Liver (tissue), 9 donors: ENCODE results near the gene PCBP1. TPM values are rescaled to one million over a fixed set of nuclear protein-coding genes. Genes with fewer than 3 reads are reported as not detected.

Experiments
- DNase-seq: peaks from one replicate; pipeline ENCODE4 v3.0.0-alpha.2; 2017; ENCODE audit warnings: low spot score
- H3K27ac ChIP-seq, 2 donors: one replicate each; pipeline ENCODE4 v1.7.0; 2013; ENCODE audit warnings: inconsistent platforms in 2 of 2, low read length in 2 of 2, control low read depth in 1 of 2, low read depth in 1 of 2, mild to moderate bottlenecking in 1 of 2
- H3K27me3 ChIP-seq, 4 donors: one replicate each; pipeline versions ENCODE4 v1.6.1 to v1.7.0; 2013; ENCODE audit warnings: low read length in 3 of 4, inconsistent platforms in 1 of 4, mild to moderate bottlenecking in 1 of 4, moderate library complexity in 1 of 4; ENCODE audit not compliant: control insufficient read depth in 4 of 4, insufficient read depth in 4 of 4
- H3K36me3 ChIP-seq, 4 donors: one replicate each; pipeline versions ENCODE4 v1.6.1 to v1.7.0; 2013; ENCODE audit warnings: low read length in 3 of 4, mild to moderate bottlenecking in 3 of 4, low read depth in 1 of 4, moderate library complexity in 1 of 4; ENCODE audit not compliant: control insufficient read depth in 4 of 4, insufficient read depth in 3 of 4
- H3K4me1 ChIP-seq, 4 donors: one replicate each; pipeline versions ENCODE4 v1.6.1 to v1.7.0; 2013; ENCODE audit warnings: low read length in 3 of 4, mild to moderate bottlenecking in 3 of 4, moderate library complexity in 1 of 4; ENCODE audit not compliant: control insufficient read depth in 4 of 4, insufficient read depth in 4 of 4
- H3K4me3 ChIP-seq, 3 donors: one replicate each; pipeline versions ENCODE4 v1.6.1 to v1.7.0; 2013; ENCODE audit warnings: low read length in 3 of 3, control low read depth in 1 of 3, low read depth in 1 of 3, mild to moderate bottlenecking in 1 of 3
- H3K9ac ChIP-seq, 2 donors: one replicate each; pipeline ENCODE4 v1.7.0; 2013; ENCODE audit warnings: low read length in 2 of 2, mild to moderate bottlenecking in 2 of 2, moderate library complexity in 2 of 2, control low read depth in 1 of 2, low read depth in 1 of 2
- H3K9me3 ChIP-seq, 4 donors: one replicate each; pipeline versions ENCODE4 v1.6.1 to v1.7.0; 2013; ENCODE audit warnings: low read length in 3 of 4; ENCODE audit not compliant: control insufficient read depth in 4 of 4
- EGR1 ChIP-seq, 2 donors: IDR thresholded peaks; 2 replicates each; pipeline ENCODE4 v1.6.1; 2016 to 2018; ENCODE audit warnings: antibody characterized with exemption in 2 of 2, low read depth in 2 of 2
- FOXA1 ChIP-seq: IDR thresholded peaks from 2 replicates; pipeline ENCODE4 v1.6.1; 2016; ENCODE audit warnings: antibody characterized with exemption
- FOXA2 ChIP-seq: IDR thresholded peaks from 2 replicates; pipeline ENCODE4 v1.6.1; 2016; ENCODE audit warnings: antibody characterized with exemption
- GABPA ChIP-seq, 2 donors: IDR thresholded peaks in 1 of 2; conservative IDR thresholded peaks in 1 of 2; 2 replicates each; pipeline ENCODE4 v1.6.1; 2016; ENCODE audit warnings: antibody characterized with exemption in 2 of 2, mild to moderate bottlenecking in 1 of 2, moderate library complexity in 1 of 2
- HNF4A ChIP-seq, 2 donors: conservative IDR thresholded peaks; 2 replicates each; pipeline ENCODE4 v1.6.1; 2016; ENCODE audit warnings: antibody characterized with exemption in 2 of 2, mild to moderate bottlenecking in 2 of 2
- HNF4G ChIP-seq: IDR thresholded peaks from 2 replicates; pipeline ENCODE4 v1.6.1; 2016; ENCODE audit warnings: antibody characterized with exemption
- JUND ChIP-seq, 2 donors: IDR thresholded peaks; 2 replicates each; pipeline ENCODE4 v1.6.1; 2016; ENCODE audit warnings: antibody characterized with exemption in 2 of 2
- NR2F2 ChIP-seq: IDR thresholded peaks from 2 replicates; pipeline ENCODE4 v1.6.1; 2016; ENCODE audit warnings: antibody characterized with exemption
- RAD21 ChIP-seq, 2 donors: IDR thresholded peaks; 2 replicates each; pipeline ENCODE4 v1.6.1; 2016; ENCODE audit warnings: antibody characterized with exemption in 2 of 2, mild to moderate bottlenecking in 2 of 2
- RXRA ChIP-seq, 2 donors: IDR thresholded peaks; 2 replicates each; pipeline ENCODE4 v1.6.1; 2017 to 2018; ENCODE audit warnings: antibody characterized with exemption in 2 of 2, mild to moderate bottlenecking in 1 of 2
- SP1 ChIP-seq: IDR thresholded peaks from 2 replicates; pipeline ENCODE4 v1.6.1; 2018; ENCODE audit warnings: antibody characterized with exemption, mild to moderate bottlenecking
- TAF1 ChIP-seq: conservative IDR thresholded peaks from 2 replicates; pipeline ENCODE4 v1.6.1; 2016; ENCODE audit warnings: antibody characterized with exemption, mild to moderate bottlenecking
- YY1 ChIP-seq: IDR thresholded peaks from 2 replicates; pipeline ENCODE4 v1.6.1; 2016; ENCODE audit warnings: antibody characterized with exemption, mild to moderate bottlenecking
- ZBTB33 ChIP-seq: IDR thresholded peaks from 2 replicates; pipeline ENCODE4 v1.6.1; 2016; ENCODE audit warnings: antibody characterized with exemption
- WGBS: extraction: QIAGEN DNeasy Blood & Tissue Kit; methylation state at CpG from one replicate; pipeline ENCODE4 v1.1.7; 2013; 5-methylcytosine and 5-hydroxymethylcytosine counted together
- polyA plus RNA-seq, 2 donors: library from polyadenylated mRNA; stranded (reverse) in 1 of 2; unstranded in 1 of 2; fragments of 200-250 nt in 1 of 2; fragments of >200 nt in 1 of 2; fragmentation: Nextera tagmentation in 1 of 2; extraction: Ambion mirVana in 1 of 2; gene quantifications; one replicate each; pipeline versions ENCODE4 v1.2.1 to v1.2.3, GENCODE V29; 2013 to 2015
- total RNA-seq, 2 donors: library from RNA; depleted of rRNA; stranded (reverse); fragments of >200 nt; gene quantifications; one replicate each; pipeline ENCODE4 v1.2.3, GENCODE V29; 2014
- TF ChIP-seq, protein P1 (sequence below): fragments of 150-350 bp; IDR thresholded peaks from 2 replicates; pipeline ENCODE4 v1.5.1; 2017; ENCODE audit warnings: improper control_type of control experiment, low read depth, low read length; ENCODE audit not compliant: missing input control
- TF ChIP-seq, protein P2 (sequence below): IDR thresholded peaks from 2 replicates; pipeline ENCODE4 v1.6.1; 2016; ENCODE audit warnings: antibody characterized with exemption, mild to moderate bottlenecking
- TF ChIP-seq, protein P3 (sequence below): IDR thresholded peaks from 2 replicates; pipeline ENCODE4 v1.6.1; 2016; ENCODE audit warnings: antibody characterized with exemption
- TF ChIP-seq, protein P4 (sequence below): IDR thresholded peaks from 2 replicates; pipeline ENCODE4 v1.6.1; 2016; ENCODE audit warnings: antibody characterized with exemption
- donor health status: healthy.
- donor health status: healthy.
- donor health status: healthy.
- donor health status: healthy.
- donor health status: healthy.

PCBP1 gene
- total and polyA plus RNA-seq, 4 donors = 64.0 to 202 (median 87.9) TPM

DNA sequence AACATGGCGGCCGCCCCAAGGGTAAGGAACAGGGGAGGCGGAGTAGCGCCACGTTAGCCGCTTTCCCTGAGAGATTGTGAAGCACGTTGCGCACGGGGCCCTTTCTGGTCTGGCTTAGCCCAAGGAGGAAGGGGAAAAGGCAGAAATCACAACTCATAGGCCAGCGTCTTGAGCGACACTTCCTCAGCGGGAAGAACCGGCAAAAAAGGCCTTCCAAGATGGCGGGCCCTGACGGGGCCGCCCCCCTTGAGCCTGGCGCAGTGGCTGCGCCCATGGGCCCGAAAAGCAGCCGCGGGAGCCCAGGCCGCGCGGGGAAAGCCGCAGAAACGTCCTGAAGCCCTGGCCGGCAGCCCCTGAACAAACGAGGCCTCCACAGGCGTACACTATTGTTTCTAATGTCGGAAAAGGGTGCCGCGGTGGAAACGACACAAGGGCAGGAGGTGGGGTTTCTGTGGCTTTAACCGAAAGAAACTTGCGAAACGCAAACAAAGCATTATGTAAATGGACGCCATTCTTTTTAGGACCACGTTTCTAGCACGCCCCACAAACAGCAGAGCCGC lies 919 bp upstream of the PCBP1 start (continued):
- TF ChIP-seq, protein P1, sequence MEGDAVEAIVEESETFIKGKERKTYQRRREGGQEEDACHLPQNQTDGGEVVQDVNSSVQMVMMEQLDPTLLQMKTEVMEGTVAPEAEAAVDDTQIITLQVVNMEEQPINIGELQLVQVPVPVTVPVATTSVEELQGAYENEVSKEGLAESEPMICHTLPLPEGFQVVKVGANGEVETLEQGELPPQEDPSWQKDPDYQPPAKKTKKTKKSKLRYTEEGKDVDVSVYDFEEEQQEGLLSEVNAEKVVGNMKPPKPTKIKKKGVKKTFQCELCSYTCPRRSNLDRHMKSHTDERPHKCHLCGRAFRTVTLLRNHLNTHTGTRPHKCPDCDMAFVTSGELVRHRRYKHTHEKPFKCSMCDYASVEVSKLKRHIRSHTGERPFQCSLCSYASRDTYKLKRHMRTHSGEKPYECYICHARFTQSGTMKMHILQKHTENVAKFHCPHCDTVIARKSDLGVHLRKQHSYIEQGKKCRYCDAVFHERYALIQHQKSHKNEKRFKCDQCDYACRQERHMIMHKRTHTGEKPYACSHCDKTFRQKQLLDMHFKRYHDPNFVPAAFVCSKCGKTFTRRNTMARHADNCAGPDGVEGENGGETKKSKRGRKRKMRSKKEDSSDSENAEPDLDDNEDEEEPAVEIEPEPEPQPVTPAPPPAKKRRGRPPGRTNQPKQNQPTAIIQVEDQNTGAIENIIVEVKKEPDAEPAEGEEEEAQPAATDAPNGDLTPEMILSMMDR = no peak
- no peak for TF ChIP-seq RXRA (IDR thresholded peaks at IDR 0.05)
- peak; percentile 45 for TF ChIP-seq FOXA2
- TF ChIP-seq HNF4G = no peak
- TF ChIP-seq TAF1 = peak; percentile 73
- no peak for TF ChIP-seq HNF4A (conservative IDR thresholded peaks at IDR 0.05)
- peak in 1 of 2 donors; percentile 6 for TF ChIP-seq RAD21 (IDR thresholded peaks at IDR 0.05)
- no peak for TF ChIP-seq FOXA1
- no peak for TF ChIP-seq JUND (IDR thresholded peaks at IDR 0.05)

DNA sequence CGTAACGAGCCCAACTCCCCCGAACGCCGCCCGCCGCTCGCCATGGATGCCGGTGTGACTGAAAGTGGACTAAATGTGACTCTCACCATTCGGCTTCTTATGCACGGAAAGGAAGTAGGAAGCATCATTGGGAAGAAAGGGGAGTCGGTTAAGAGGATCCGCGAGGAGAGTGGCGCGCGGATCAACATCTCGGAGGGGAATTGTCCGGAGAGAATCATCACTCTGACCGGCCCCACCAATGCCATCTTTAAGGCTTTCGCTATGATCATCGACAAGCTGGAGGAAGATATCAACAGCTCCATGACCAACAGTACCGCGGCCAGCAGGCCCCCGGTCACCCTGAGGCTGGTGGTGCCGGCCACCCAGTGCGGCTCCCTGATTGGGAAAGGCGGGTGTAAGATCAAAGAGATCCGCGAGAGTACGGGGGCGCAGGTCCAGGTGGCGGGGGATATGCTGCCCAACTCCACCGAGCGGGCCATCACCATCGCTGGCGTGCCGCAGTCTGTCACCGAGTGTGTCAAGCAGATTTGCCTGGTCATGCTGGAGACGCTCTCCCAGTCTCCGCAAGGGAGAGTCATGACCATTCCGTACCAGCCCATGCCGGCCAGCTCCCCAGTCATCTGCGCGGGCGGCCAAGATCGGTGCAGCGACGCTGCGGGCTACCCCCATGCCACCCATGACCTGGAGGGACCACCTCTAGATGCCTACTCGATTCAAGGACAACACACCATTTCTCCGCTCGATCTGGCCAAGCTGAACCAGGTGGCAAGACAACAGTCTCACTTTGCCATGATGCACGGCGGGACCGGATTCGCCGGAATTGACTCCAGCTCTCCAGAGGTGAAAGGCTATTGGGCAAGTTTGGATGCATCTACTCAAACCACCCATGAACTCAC lies 673 bp downstream of the PCBP1 start:
- DNase-seq = peak; percentile 77
- peak overlapping the region; percentile 99 for H3K9ac ChIP-seq
- peaks cover 0 to 7% (median 3%) of the 10 kb centered on the region in 4 donors for H3K36me3 ChIP-seq
- no peaks in the 10 kb centered on the region for H3K9me3 ChIP-seq
- peak overlapping the region; percentile 84 to 94 (median 85) for H3K4me3 ChIP-seq
- H3K4me1 ChIP-seq = peaks cover 0 to 37% (median under 1%) of the 10 kb centered on the region in 4 donors
- TF ChIP-seq EGR1 (IDR thresholded peaks at IDR 0.05; ENCODE audit: low read depth in 2 of 2) (no peak), ZBTB33 (no peak), RXRA (IDR thresholded peaks at IDR 0.05) (peak in 1 of 2 donors; percentile 12), SP1 (peak; percentile 14), FOXA1 (no peak), RAD21 (IDR thresholded peaks at IDR 0.05) (no peak), NR2F2 (peak; percentile 23), GABPA (IDR thresholded peaks at IDR 0.05 in 1 of 2, conservative IDR thresholded peaks at IDR 0.05 in 1 of 2) (no peak), HNF4A (conservative IDR thresholded peaks at IDR 0.05) (no peak), FOXA2 (no peak), TAF1 (no peak), JUND (IDR thresholded peaks at IDR 0.05) (no peak), HNF4G (no peak), YY1 (no peak)
- TF ChIP-seq, protein P2, sequence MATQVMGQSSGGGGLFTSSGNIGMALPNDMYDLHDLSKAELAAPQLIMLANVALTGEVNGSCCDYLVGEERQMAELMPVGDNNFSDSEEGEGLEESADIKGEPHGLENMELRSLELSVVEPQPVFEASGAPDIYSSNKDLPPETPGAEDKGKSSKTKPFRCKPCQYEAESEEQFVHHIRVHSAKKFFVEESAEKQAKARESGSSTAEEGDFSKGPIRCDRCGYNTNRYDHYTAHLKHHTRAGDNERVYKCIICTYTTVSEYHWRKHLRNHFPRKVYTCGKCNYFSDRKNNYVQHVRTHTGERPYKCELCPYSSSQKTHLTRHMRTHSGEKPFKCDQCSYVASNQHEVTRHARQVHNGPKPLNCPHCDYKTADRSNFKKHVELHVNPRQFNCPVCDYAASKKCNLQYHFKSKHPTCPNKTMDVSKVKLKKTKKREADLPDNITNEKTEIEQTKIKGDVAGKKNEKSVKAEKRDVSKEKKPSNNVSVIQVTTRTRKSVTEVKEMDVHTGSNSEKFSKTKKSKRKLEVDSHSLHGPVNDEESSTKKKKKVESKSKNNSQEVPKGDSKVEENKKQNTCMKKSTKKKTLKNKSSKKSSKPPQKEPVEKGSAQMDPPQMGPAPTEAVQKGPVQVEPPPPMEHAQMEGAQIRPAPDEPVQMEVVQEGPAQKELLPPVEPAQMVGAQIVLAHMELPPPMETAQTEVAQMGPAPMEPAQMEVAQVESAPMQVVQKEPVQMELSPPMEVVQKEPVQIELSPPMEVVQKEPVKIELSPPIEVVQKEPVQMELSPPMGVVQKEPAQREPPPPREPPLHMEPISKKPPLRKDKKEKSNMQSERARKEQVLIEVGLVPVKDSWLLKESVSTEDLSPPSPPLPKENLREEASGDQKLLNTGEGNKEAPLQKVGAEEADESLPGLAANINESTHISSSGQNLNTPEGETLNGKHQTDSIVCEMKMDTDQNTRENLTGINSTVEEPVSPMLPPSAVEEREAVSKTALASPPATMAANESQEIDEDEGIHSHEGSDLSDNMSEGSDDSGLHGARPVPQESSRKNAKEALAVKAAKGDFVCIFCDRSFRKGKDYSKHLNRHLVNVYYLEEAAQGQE = peak; percentile 7
- TF ChIP-seq, protein P3, sequence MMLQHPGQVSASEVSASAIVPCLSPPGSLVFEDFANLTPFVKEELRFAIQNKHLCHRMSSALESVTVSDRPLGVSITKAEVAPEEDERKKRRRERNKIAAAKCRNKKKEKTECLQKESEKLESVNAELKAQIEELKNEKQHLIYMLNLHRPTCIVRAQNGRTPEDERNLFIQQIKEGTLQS = no peak
- TF ChIP-seq, protein P1 = no peak
- TF ChIP-seq, protein P4, sequence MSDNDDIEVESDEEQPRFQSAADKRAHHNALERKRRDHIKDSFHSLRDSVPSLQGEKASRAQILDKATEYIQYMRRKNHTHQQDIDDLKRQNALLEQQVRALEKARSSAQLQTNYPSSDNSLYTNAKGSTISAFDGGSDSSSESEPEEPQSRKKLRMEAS = no peak
- H3K27me3 ChIP-seq = no peaks in the 10 kb centered on the region
- H3K27ac ChIP-seq = peak overlapping the region; percentile 98 to 99
- under 1% methylated on average over 58 of the region's 58 CpGs for WGBS
